ENCODE measurements around the gene MEAF6. TPM values are rescaled to one million over a fixed set of nuclear protein-coding genes. Genes with fewer than 3 reads are reported as not detected.

MEAF6 gene
- total and polyA plus RNA-seq, 2 of the 4 experiments (the other 2 are of a cell fraction): 36.2 to 40.7 TPM

DNA sequence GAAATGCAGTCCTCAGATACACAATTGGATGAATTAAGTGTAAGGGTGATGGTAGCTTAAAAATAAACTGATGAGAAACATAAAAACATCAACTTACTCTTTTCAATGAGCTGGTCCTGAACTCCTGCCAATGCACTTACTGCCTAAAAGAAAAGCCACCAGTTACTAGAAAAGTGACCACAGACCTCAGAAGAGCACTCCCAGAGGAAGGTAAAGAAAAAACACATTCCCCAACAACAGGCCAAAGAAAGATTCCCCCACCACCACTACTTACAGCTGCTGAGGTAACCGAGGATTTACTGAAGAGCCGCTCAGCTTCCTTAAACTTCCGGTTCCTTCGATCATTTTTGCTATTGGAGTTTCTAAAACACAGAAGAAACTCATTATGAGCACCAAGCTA is 5.4 kb downstream of the MEAF6 start:
- H3K27ac ChIP-seq (ENCODE audit: insufficient read depth, low read length): no peak overlapping the region
- CTCF ChIA-PET: interaction anchor here (0.5 to 1.6 kb wide), 4 partner anchors 9 to 59 kb away, joined by 3 to 8 read pairs (median 4); no protein-coding TSS in a partner anchor
- H4K91ac ChIP-seq (ENCODE audit: insufficient read depth, low read depth, low read length): no peak overlapping the region
- H2BK120ac ChIP-seq (ENCODE audit: low read depth, low read length): no peak overlapping the region
- no peak overlapping the region for H2BK5ac ChIP-seq (ENCODE audit: low read depth, low read length, poor library complexity, severe bottlenecking)
- H2AFZ ChIP-seq (replicated peaks; ENCODE audit: low read length, poor library complexity): no peak overlapping the region
- peaks cover 18 to 30% of the 10 kb centered on the region in 2 experiments for H3K79me1 ChIP-seq (ENCODE audit: low read depth in 1 of 2, low read length in 2 of 2)
- no peak overlapping the region for H2AK5ac ChIP-seq (ENCODE audit: low read depth, low read length)
- peaks cover 8% of the 10 kb centered on the region; the same call in 1 of the 2 replicates for H4K20me1 ChIP-seq (ENCODE audit: insufficient read depth, low read length)
- H3K4ac ChIP-seq (ENCODE audit: low read depth, low read length): no peak overlapping the region
- no peak overlapping the region for H3K4me3 ChIP-seq (ENCODE audit: insufficient read depth, low read depth, low read length)
- in situ Hi-C loops (cut with MboI; ENCODE audit: low sequenced_read_pairs) (no loop called here), dilution Hi-C loops (cut with HindIII; ENCODE audit: low sequenced_read_pairs, unreplicated experiment) (no loop called here), intact Hi-C loops (cut with micrococcal nuclease) (loop anchor here (5.0 kb wide), 1 partner anchor 78 kb away; no protein-coding TSS in a partner anchor)
- DNase-seq (peak; percentile 51), ATAC-seq (ENCODE audit: low read depth) (peak; percentile 71)
- no peaks in the 10 kb centered on the region for H3K27me3 ChIP-seq (ENCODE audit: control insufficient read depth, insufficient read depth, low read length)
- no TSS peak for BruUV-seq (replicated peaks)
- H2BK15ac ChIP-seq (ENCODE audit: low read depth, low read length): no peak overlapping the region
- H3K9me3 ChIP-seq (ENCODE audit: control insufficient read depth, insufficient read depth, low read length): no peaks in the 10 kb centered on the region
- H3K9me1 ChIP-seq (ENCODE audit: insufficient read depth, low read length): no peaks in the 10 kb centered on the region; the same call in 1 of the 2 replicates
- H3K36me3 ChIP-seq (ENCODE audit: control insufficient read depth, insufficient read depth, low read length): peaks cover 27% of the 10 kb centered on the region
- H3K18ac ChIP-seq (ENCODE audit: low read depth, low read length): no peak overlapping the region
- WGBS, 2 experiments (ENCODE audit: extremely low coverage in 2 of 2, insufficient read length in 1 of 2): no CpG with 5 or more reads among the region's 4 CpGs
- no peak overlapping the region for H3K4me2 ChIP-seq (ENCODE audit: low read depth, low read length)
- H2AK9ac ChIP-seq (replicated peaks; ENCODE audit: low read depth, low read length, poor library complexity): no peak overlapping the region
- POLR2A ChIA-PET (ENCODE audit: unreplicated experiment): no interaction called here
- H4K5ac ChIP-seq (ENCODE audit: low read depth, low read length): no peak overlapping the region
- no peak overlapping the region for H3K23ac ChIP-seq (ENCODE audit: low read depth, low read length)
- H4K8ac ChIP-seq (ENCODE audit: low read depth in 2 of 2, low read length in 2 of 2): no peak overlapping the region
- no peak overlapping the region for H3K14ac ChIP-seq (replicated peaks; ENCODE audit: low read depth, low read length)
- no peak overlapping the region for H2BK20ac ChIP-seq (ENCODE audit: low read depth, low read length)
- TF ChIP-seq SMC3 (IDR thresholded peaks at IDR 0.05; ENCODE audit: low read depth, low read length): no peak
- no peak for TF ChIP-seq MAZ (IDR thresholded peaks at IDR 0.05; ENCODE audit: borderline replicate concordance, low read depth, low read length)
- TF ChIP-seq, protein P1, sequence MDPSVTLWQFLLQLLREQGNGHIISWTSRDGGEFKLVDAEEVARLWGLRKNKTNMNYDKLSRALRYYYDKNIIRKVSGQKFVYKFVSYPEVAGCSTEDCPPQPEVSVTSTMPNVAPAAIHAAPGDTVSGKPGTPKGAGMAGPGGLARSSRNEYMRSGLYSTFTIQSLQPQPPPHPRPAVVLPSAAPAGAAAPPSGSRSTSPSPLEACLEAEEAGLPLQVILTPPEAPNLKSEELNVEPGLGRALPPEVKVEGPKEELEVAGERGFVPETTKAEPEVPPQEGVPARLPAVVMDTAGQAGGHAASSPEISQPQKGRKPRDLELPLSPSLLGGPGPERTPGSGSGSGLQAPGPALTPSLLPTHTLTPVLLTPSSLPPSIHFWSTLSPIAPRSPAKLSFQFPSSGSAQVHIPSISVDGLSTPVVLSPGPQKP (IDR thresholded peaks at IDR 0.05; ENCODE audit: borderline replicate concordance, low read depth, low read length): no peak
- no peak for TF ChIP-seq MAFK (IDR thresholded peaks at IDR 0.05; ENCODE audit: low read depth, low read length)
- no peak for TF ChIP-seq FOS (IDR thresholded peaks at IDR 0.05; ENCODE audit: low read depth, low read length)
- TF ChIP-seq, protein P2, sequence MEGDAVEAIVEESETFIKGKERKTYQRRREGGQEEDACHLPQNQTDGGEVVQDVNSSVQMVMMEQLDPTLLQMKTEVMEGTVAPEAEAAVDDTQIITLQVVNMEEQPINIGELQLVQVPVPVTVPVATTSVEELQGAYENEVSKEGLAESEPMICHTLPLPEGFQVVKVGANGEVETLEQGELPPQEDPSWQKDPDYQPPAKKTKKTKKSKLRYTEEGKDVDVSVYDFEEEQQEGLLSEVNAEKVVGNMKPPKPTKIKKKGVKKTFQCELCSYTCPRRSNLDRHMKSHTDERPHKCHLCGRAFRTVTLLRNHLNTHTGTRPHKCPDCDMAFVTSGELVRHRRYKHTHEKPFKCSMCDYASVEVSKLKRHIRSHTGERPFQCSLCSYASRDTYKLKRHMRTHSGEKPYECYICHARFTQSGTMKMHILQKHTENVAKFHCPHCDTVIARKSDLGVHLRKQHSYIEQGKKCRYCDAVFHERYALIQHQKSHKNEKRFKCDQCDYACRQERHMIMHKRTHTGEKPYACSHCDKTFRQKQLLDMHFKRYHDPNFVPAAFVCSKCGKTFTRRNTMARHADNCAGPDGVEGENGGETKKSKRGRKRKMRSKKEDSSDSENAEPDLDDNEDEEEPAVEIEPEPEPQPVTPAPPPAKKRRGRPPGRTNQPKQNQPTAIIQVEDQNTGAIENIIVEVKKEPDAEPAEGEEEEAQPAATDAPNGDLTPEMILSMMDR (conservative IDR thresholded peaks at IDR 0.05; ENCODE audit: low read depth, low read length): 0 out of 2 replicates have a peak, but pooled peaks have one; percentile 21
- no peak overlapping the region for H3K56ac ChIP-seq (ENCODE audit: extremely low read depth, insufficient read depth, low read length)
- H3K4me1 ChIP-seq (ENCODE audit: control insufficient read depth, insufficient read depth, low read length): no peaks in the 10 kb centered on the region
- H3K9ac ChIP-seq (ENCODE audit: low read depth, low read length): no peak overlapping the region
